Activated naive CD8-positive, alpha-beta T cell treated with anti-CD3 and anti-CD28 coated beads, Interleukin-2, amount 10 ng/mL, durations not matched to agents 7 days and 5 days (primary cell): ENCODE data around the gene TRIM66. TPM values are rescaled to one million over a fixed set of nuclear protein-coding genes. Genes with fewer than 3 reads are reported as not detected.

ENCODE experiments used
- ATAC-seq: fragments of 150-1000 bp; cut with Tn5 transposase; one replicate; pipeline ENCODE4 v1.10.0; 2021; ENCODE audit warnings: low read depth, moderate library complexity
- POLR2A ChIA-PET: fragments of 350-600 bp; sonication (Branson Sonifier 250); formaldehyde crosslinking; loops from one replicate; lab custom pipeline; 2021; ENCODE audit warnings: antibody characterized with exemption; lab: Charles Lee
- DNase-seq: peaks from one replicate; pipeline ENCODE4 v3.0.0; 2021
- H3K27ac Mint-ChIP-seq: one replicate; pipeline ENCODE4 v1.8.0; 2022; ENCODE audit warnings: mild to moderate bottlenecking, mixed read lengths
- H3K27me3 Mint-ChIP-seq: one replicate; pipeline ENCODE4 v1.8.0; 2022; ENCODE audit warnings: mild to moderate bottlenecking, moderate library complexity, mixed read lengths
- H3K36me3 Mint-ChIP-seq: one replicate; pipeline ENCODE4 v1.8.0; 2021; ENCODE audit warnings: mild to moderate bottlenecking, mixed read lengths
- H3K4me1 Mint-ChIP-seq: one replicate; pipeline ENCODE4 v1.8.0; 2021; ENCODE audit warnings: mixed read lengths
- H3K4me3 Mint-ChIP-seq: one replicate; pipeline ENCODE4 v1.8.0; 2022; ENCODE audit warnings: mild to moderate bottlenecking, moderate library complexity, mixed read lengths
- H3K9me3 Mint-ChIP-seq: one replicate; pipeline ENCODE4 v1.8.0; 2021; ENCODE audit warnings: mixed read lengths
- total RNA-seq, 2 experiments: library from RNA; stranded (reverse); gene quantifications; one replicate each; pipeline ENCODE4 v1.2.3, GENCODE V29; 2021

TRIM66 gene
- total RNA-seq, 2 experiments from 2014 or later: 35.3 to 35.8 TPM

DNA sequence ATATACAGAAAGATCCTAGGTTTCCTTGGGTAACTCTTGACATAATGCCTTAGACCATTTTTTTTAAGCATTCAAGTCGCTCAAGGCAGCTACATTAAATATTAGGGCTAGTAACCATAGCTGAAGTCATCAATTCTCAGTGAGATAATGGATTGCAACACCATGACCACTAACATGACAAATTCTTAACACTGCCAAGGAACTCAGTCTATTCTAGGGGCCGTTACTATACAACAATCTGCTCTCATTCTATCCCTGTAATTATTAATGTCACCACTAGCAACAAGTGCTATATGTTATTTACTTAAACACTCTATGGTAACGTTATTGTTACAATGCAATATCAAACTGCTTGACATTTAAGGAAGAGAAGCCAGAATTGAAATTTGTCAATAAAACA is 85.3 kb downstream of the TRIM66 start:
- ATAC-seq: no peak
- no peak for DNase-seq
- POLR2A ChIA-PET: no interaction called here
- Mint-ChIP-seq H3K27me3 (peaks cover 44% of the 10 kb centered on the region), H3K27ac (no peak overlapping the region), H3K9me3 (no peaks in the 10 kb centered on the region), H3K4me1 (peaks cover 9% of the 10 kb centered on the region), H3K4me3 (no peak overlapping the region), H3K36me3 (no peaks in the 10 kb centered on the region)

GRCh38 chr11:8596504-8597046 is 85.9 kb downstream of the TRIM66 start:
- Mint-ChIP-seq H3K36me3 (no peaks in the 10 kb centered on the region), H3K27ac (no peak overlapping the region), H3K4me3 (no peak overlapping the region), H3K27me3 (peaks cover 47% of the 10 kb centered on the region), H3K4me1 (peaks cover 9% of the 10 kb centered on the region), H3K9me3 (no peaks in the 10 kb centered on the region)
- ATAC-seq (no peak), DNase-seq (no peak)
- POLR2A ChIA-PET: no interaction called here

DNA sequence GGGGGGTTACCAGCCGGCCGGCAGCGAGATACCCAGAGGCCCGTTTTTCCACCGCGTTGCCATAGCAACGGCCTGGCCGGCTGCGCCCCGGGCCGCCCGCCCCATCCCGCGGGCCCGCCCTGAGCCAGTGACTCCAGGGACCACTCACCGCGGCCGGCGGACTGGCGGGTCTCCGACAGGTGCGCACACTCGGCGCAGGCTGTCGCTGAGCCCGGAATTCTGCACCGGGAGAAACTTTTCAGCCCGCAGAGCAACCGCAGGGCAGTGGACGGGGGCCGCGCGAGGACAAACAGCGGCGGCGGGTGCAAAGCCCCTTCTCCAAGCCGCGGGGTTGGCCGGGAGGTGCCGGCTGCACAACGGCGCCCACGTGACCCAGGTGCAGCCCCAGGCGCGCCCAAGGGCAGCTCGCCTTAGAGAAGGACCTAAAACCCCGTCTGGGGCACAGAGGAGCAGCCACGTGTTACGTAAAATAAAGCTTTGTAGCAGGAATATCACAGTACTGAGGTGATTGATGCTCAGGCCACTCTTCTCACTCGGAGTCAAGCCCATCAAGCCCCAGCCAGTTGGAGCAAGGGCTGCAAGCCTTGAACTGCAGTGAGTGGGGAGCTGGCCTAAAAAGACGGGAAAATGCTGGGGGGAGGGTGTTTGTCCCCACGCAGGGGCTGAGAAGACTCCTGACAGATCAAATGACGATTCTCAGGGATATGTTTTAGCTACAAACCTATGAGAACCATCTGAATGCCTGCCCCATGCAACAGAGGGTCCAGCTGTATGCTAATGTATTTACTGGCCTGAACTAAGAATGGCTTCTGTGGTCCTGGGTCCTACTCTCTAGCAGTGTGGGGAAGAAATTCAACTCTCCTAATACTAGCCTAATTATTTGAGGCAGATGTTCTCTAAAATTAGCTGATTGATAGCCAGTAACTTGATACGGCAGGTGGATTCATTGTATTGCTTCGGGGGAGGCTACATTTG is 88.2 kb downstream of the TRIM66 start, which contains the start of gene STK33:
Gene STK33, minus strand, starts transcription at position 294 of the 975 bp plus-strand sequence. CDS start 119,323 bp downstream, outside the sequence.
- peak within 1 kb of the TSS; percentile 11 for H3K27ac Mint-ChIP-seq
- POLR2A ChIA-PET: interaction anchor here (0.7 to 0.9 kb wide), 2 partner anchors 88 to 1469 kb away, joined by 3 to 4 read pairs; partner anchors contain the start of genes RPL27A and TRIM66
- peak; percentile 72 for DNase-seq
- no peaks in the 10 kb centered on the region for H3K36me3 Mint-ChIP-seq
- no peaks in the 10 kb centered on the region for H3K9me3 Mint-ChIP-seq
- H3K4me3 Mint-ChIP-seq: peak within 1 kb of the TSS; percentile 85
- peaks cover 50% of the 10 kb centered on the region for H3K27me3 Mint-ChIP-seq
- peaks cover 9% of the 10 kb centered on the region for H3K4me1 Mint-ChIP-seq
- peak; percentile 86 for ATAC-seq

GRCh38 chr11:8593455-8593854 is 89.0 kb downstream of the TRIM66 start:
- Mint-ChIP-seq H3K9me3 (no peaks in the 10 kb centered on the region), H3K4me1 (peaks cover 9% of the 10 kb centered on the region), H3K27me3 (peaks cover 45% of the 10 kb centered on the region), H3K36me3 (no peaks in the 10 kb centered on the region), H3K27ac (peak overlapping the region; percentile 11), H3K4me3 (peak overlapping the region; percentile 85)
- DNase-seq: no peak
- ATAC-seq: peak; percentile 23
- POLR2A ChIA-PET: no interaction called here

DNA sequence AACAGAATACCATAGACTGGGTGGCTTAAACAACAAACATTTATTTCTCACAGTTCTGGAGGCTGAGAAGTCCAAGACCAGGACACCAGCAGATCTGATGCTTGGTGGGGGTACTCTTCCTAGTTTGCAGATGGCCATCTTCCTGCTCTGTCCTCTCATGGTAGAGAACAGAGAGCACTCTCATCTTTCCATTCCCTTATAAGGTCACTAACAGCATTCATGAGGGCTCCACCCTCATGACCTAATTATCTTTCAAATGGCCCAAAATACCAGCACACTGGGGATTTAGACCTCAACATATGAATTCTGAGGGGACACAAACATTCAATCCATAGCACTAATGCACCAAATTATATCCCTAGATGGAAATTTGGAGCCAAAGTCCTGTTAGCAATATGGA is 94.5 kb downstream of the TRIM66 start:
- ATAC-seq (no peak), DNase-seq (no peak)
- Mint-ChIP-seq H3K27ac (no peak overlapping the region), H3K4me3 (no peak overlapping the region), H3K9me3 (no peaks in the 10 kb centered on the region), H3K36me3 (peaks cover 2% of the 10 kb centered on the region), H3K4me1 (no peaks in the 10 kb centered on the region), H3K27me3 (peaks cover 13% of the 10 kb centered on the region)
- POLR2A ChIA-PET: no interaction called here

DNA sequence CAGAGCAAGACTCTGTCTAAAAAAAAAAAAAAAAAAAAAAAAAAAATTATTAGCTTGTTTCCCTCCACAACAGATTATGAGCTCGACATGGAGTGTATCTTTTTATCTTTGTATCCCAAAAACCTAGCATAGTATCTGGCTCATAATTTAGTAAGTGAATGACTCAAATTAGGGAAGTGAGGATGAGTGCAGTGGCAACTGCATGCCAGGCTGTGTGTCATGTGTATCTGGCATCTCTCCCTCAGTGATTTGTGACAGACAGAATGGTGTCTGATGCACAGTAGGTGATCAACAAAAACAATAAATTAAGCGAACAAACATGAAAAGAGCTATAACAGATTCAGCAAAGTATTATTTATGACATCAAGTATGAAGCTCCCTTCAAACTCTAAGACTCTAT is 95.7 kb downstream of the TRIM66 start:
- Mint-ChIP-seq H3K4me3 (no peak overlapping the region), H3K27me3 (peaks cover 10% of the 10 kb centered on the region), H3K9me3 (no peaks in the 10 kb centered on the region), H3K4me1 (no peaks in the 10 kb centered on the region), H3K27ac (no peak overlapping the region), H3K36me3 (peaks cover 2% of the 10 kb centered on the region)
- ATAC-seq (no peak), DNase-seq (no peak)
- POLR2A ChIA-PET: no interaction called here

- no peak for DNase-seq
- peaks cover 2% of the 10 kb centered on the region for H3K36me3 Mint-ChIP-seq
- no peak for ATAC-seq
- H3K27me3 Mint-ChIP-seq: peaks cover 6% of the 10 kb centered on the region
- no peak overlapping the region for H3K27ac Mint-ChIP-seq
- no peaks in the 10 kb centered on the region for H3K4me1 Mint-ChIP-seq
- POLR2A ChIA-PET: no interaction called here
- no peaks in the 10 kb centered on the region for H3K9me3 Mint-ChIP-seq
- H3K4me3 Mint-ChIP-seq: no peak overlapping the region
Observed at GRCh38 chr11:8586184-8586583, 96.3 kb downstream of the TRIM66 start.

DNA sequence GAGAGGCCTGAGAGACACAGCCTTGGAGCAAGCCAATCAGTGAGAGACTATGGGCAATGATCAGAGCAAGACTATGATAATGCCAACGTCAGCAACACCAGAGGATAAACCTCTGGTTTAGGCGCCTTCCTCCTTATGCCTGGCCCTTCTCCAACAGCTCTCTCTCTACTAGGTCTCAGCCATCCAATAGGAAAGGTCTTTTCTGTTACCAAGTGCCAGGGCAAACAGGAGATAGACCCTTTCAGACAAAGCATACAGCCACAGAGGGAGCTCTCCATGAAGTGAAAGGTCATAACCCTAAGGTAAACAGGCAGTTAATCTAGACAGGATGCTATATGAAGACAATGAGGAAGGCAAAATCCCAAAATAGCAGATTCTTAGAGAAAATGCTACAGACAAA is 98.0 kb downstream of the TRIM66 start:
- Mint-ChIP-seq H3K27ac (no peak overlapping the region), H3K27me3 (peaks cover 4% of the 10 kb centered on the region), H3K4me3 (no peak overlapping the region), H3K36me3 (peaks cover 2% of the 10 kb centered on the region), H3K4me1 (no peaks in the 10 kb centered on the region), H3K9me3 (peaks cover 3% of the 10 kb centered on the region)
- ATAC-seq (no peak), DNase-seq (no peak)
- POLR2A ChIA-PET: interaction anchor here (0.7 kb wide), 2 partner anchors 28 to 99 kb away, joined by 3 read pairs; no protein-coding TSS in a partner anchor

GRCh38 chr11:8584082-8584481 is 98.4 kb downstream of the TRIM66 start:
- Mint-ChIP-seq H3K27ac (no peak overlapping the region), H3K4me3 (no peak overlapping the region), H3K27me3 (peaks cover 4% of the 10 kb centered on the region), H3K4me1 (no peaks in the 10 kb centered on the region), H3K36me3 (peaks cover 2% of the 10 kb centered on the region), H3K9me3 (peaks cover 3% of the 10 kb centered on the region)
- POLR2A ChIA-PET: interaction anchor here (0.7 kb wide), 1 partner anchor 100 kb away, joined by 3 read pairs; no protein-coding TSS in a partner anchor
- ATAC-seq: no peak
- DNase-seq: no peak

- ATAC-seq (no peak), DNase-seq (no peak)
- Mint-ChIP-seq H3K9me3 (peaks cover 3% of the 10 kb centered on the region), H3K4me1 (no peaks in the 10 kb centered on the region), H3K4me3 (no peak overlapping the region), H3K36me3 (peaks cover 1% of the 10 kb centered on the region), H3K27me3 (peaks cover 2% of the 10 kb centered on the region), H3K27ac (no peak overlapping the region)
- POLR2A ChIA-PET: no interaction called here
Observed at GRCh38 chr11:8581300-8581699, 101.2 kb downstream of the TRIM66 start.

GRCh38 chr11:8577791-8578581 is 104.5 kb downstream of the TRIM66 start:
- no peak for DNase-seq
- ATAC-seq: no peak
- peaks cover 2% of the 10 kb centered on the region for H3K27me3 Mint-ChIP-seq
- H3K27ac Mint-ChIP-seq: no peak overlapping the region
- no peaks in the 10 kb centered on the region for H3K36me3 Mint-ChIP-seq
- POLR2A ChIA-PET: no interaction called here
- H3K9me3 Mint-ChIP-seq: peaks cover 3% of the 10 kb centered on the region
- H3K4me1 Mint-ChIP-seq: no peaks in the 10 kb centered on the region
- no peak overlapping the region for H3K4me3 Mint-ChIP-seq

DNA sequence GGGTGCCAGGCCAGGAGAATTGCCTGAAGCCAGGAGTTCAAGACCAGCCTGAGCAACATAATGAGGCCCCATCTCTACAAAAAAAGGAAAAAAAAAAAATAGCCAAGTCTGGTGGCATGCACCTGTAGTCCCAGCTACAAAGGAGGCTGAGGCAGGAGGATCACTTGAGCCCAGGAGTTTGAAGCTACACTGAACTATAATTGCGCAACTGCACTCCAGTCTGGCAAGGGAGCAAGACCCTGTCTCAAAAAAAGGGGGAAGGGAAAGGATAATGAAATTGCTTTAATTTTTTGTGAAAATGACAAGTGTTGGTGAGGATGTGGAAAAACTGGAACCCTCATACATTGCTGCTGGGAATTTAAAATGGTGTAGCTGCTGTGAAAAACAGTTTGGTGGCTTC is 107.7 kb downstream of the TRIM66 start:
- H3K36me3 Mint-ChIP-seq: no peaks in the 10 kb centered on the region
- H3K27me3 Mint-ChIP-seq: peaks cover 8% of the 10 kb centered on the region
- no peak overlapping the region for H3K27ac Mint-ChIP-seq
- POLR2A ChIA-PET: no interaction called here
- no peaks in the 10 kb centered on the region for H3K4me1 Mint-ChIP-seq
- ATAC-seq: no peak
- no peak for DNase-seq
- H3K9me3 Mint-ChIP-seq: no peaks in the 10 kb centered on the region
- H3K4me3 Mint-ChIP-seq: no peak overlapping the region

DNA sequence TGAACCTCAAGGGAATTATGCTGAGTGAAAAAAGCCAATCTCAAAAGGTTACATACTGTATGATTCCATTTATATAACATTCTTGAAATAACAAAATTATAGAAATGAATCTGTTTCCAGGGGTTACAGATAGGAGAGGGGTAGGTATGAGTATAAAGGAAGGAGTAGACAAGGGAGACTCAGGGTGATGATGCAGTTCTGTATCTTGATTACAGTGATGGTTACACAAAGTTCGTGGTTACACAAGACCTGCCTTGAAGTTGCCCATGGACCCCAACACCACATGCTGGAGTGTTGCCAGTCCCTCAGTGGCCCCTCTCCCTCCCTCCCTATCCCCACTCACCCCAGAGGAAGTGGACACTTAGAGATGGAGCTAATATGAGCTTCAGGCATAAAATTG is 108.7 kb downstream of the TRIM66 start:
- H3K27ac Mint-ChIP-seq: no peak overlapping the region
- no peaks in the 10 kb centered on the region for H3K36me3 Mint-ChIP-seq
- no peaks in the 10 kb centered on the region for H3K9me3 Mint-ChIP-seq
- no peak overlapping the region for H3K4me3 Mint-ChIP-seq
- DNase-seq: no peak
- H3K4me1 Mint-ChIP-seq: no peaks in the 10 kb centered on the region
- POLR2A ChIA-PET: no interaction called here
- H3K27me3 Mint-ChIP-seq: peaks cover 15% of the 10 kb centered on the region
- ATAC-seq: no peak
